ENCODE results near the gene MOV10L1.

DNA sequence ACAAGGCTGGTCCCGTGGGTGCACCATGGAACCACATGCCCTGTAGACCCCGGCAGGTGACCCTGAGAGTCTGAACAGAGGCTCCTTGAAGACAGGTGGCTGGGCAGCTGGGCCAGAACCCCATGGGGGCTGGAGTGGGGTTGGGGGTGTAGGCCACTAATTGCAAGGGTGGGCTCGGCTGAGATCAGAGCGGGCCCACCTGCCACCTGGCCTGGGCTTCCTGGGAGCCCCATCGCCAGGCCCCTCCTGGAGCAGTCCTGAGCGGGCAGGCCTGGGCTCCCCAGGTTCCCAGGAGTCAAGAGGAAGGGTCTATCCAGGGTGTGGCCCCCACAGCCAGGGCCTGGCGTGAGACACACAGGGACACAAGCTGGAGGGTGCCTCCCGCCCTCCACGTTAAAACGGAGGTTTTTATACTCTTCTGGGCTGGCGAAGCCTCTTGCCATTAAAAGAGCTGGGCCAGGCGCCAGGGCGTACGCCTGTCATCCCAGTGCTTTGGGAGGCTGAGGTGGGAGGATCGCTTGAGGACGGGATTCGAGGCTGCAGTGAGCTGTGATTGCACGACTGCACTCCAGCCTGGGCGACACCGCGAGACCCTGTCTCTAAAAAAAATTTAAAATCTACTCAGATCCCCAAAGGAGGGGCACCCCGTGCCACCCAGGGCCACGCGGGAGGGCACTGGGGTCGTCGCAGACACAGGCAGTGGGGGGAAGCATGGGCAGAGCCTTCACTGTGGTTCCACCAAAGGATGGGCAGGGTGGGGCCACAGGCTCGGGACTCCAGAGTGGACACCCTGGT lies 91.1 kb downstream of the MOV10L1 start:
- TF ChIP-seq, protein P1, sequence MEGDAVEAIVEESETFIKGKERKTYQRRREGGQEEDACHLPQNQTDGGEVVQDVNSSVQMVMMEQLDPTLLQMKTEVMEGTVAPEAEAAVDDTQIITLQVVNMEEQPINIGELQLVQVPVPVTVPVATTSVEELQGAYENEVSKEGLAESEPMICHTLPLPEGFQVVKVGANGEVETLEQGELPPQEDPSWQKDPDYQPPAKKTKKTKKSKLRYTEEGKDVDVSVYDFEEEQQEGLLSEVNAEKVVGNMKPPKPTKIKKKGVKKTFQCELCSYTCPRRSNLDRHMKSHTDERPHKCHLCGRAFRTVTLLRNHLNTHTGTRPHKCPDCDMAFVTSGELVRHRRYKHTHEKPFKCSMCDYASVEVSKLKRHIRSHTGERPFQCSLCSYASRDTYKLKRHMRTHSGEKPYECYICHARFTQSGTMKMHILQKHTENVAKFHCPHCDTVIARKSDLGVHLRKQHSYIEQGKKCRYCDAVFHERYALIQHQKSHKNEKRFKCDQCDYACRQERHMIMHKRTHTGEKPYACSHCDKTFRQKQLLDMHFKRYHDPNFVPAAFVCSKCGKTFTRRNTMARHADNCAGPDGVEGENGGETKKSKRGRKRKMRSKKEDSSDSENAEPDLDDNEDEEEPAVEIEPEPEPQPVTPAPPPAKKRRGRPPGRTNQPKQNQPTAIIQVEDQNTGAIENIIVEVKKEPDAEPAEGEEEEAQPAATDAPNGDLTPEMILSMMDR (IDR thresholded peaks at IDR 0.05 in 4 of 5, conservative IDR thresholded peaks at IDR 0.05 in 1 of 5) = no peak
- TF ChIP-seq POLR2A (IDR thresholded peaks at IDR 0.05) = no peak

Measured in gastrocnemius medialis (tissue), 4 donors.